Kidney (tissue), 14 donors: ENCODE results near the gene PANX3. TPM values are rescaled to one million over a fixed set of nuclear protein-coding genes. Genes with fewer than 3 reads are reported as not detected.

ENCODE experiments used
- DNase-seq, 5 donors: peaks; one replicate each; pipeline ENCODE4 v3.0.0-alpha.2; 2013 to 2020
- FAIRE-seq: peaks from 2 replicates; lab custom pipeline; 2012; peaks lifted over from hg19 to GRCh38; lab: Jason Lieb, UNC
- H3K27ac ChIP-seq, 2 donors: one replicate each; pipeline ENCODE4 v1.7.0; 2013; ENCODE audit warnings: low read depth in 2 of 2, low read length in 2 of 2, inconsistent platforms in 1 of 2
- H3K27me3 ChIP-seq: one replicate; pipeline ENCODE4 v1.7.1; 2013; ENCODE audit warnings: low read length, inconsistent platforms; ENCODE audit not compliant: control insufficient read depth, insufficient read depth
- H3K36me3 ChIP-seq, 3 donors: one replicate each; pipeline versions ENCODE4 v1.7.0 to v1.7.1; 2013; ENCODE audit warnings: low read length in 3 of 3, control low read depth in 1 of 3, inconsistent platforms in 1 of 3; ENCODE audit not compliant: insufficient read depth in 3 of 3, control insufficient read depth in 2 of 3
- H3K4me1 ChIP-seq, 3 donors: one replicate each; pipeline versions ENCODE4 v1.7.0 to v1.7.1; 2013; ENCODE audit warnings: low read length in 3 of 3, inconsistent platforms in 1 of 3, low read depth in 1 of 3; ENCODE audit not compliant: control insufficient read depth in 2 of 3, insufficient read depth in 2 of 3
- H3K4me3 ChIP-seq, 3 donors: one replicate each; pipeline versions ENCODE4 v1.7.0 to v1.8.1; 2013; ENCODE audit warnings: low read length in 3 of 3, control low read depth in 1 of 3, inconsistent platforms in 1 of 3
- H3K9ac ChIP-seq, 3 donors: one replicate each; pipeline versions ENCODE4 v1.7.0 to v1.7.1; 2013; ENCODE audit warnings: low read length in 3 of 3, control low read depth in 1 of 3, inconsistent platforms in 1 of 3
- H3K9me3 ChIP-seq, 3 donors: one replicate each; pipeline versions ENCODE4 v1.7.0 to v1.7.1; 2013; ENCODE audit warnings: low read length in 3 of 3, control low read depth in 1 of 3, inconsistent platforms in 1 of 3; ENCODE audit not compliant: control insufficient read depth in 2 of 3, insufficient read depth in 1 of 3
- CTCF ChIP-seq: IDR thresholded peaks from 3 replicates; pipeline ENCODE4 v1.5.1; 2012; ENCODE audit warnings: mild to moderate bottlenecking, moderate library complexity, borderline replicate concordance; ENCODE audit not compliant: insufficient read depth; ENCODE audit errors: extremely low read depth
- intact Hi-C: fragments of 100-400 bp; cut with DNase I; formaldehyde crosslinking; loops from one replicate; pipeline ENCODE4 v1.11.1; 2022
- polyA plus RNA-seq: library from polyadenylated mRNA; stranded (reverse); fragments of 350-450 nt; fragmentation: Illumina TruSeq; extraction: RNeasy Lipid Tissue Mini Kit (QIAGEN cat#74804); gene quantifications from one replicate; pipeline ENCODE4 v1.2.3, GENCODE V29; 2014; ENCODE audit warnings: low read depth, low replicate concordance; ENCODE audit not compliant: insufficient read depth
- total RNA-seq: library from RNA; stranded (reverse); fragmentation: NEBNext Ultra II Directional; extraction: Animal tissue kit (Norgen Biotek cat#: 25700); gene quantifications from one replicate; pipeline ENCODE4 v1.2.1, GENCODE V29; 2021
- donor health status: control.
- donor health status: control.
- donor health status: control.
- donor health status: control.
- donor health status: control.
- donor health status: DM: yes; HTN: yes; CAD: no.
- donor health status: Normal renal cell carcinoma (clear cell type).

Gene PANX3
- total and polyA plus RNA-seq, 2 donors from 2014 or later: not detected

- intact Hi-C loops: no loop called here
- H3K27me3 ChIP-seq: no peaks in the 10 kb centered on the region
- no peak overlapping the region for H3K27ac ChIP-seq
- no peak for FAIRE-seq
- H3K9me3 ChIP-seq: no peaks in the 10 kb centered on the region
- no peak overlapping the region for H3K9ac ChIP-seq
- H3K36me3 ChIP-seq: peaks cover 0 to 19% (median 8%) of the 10 kb centered on the region in 3 donors
- no peak for TF ChIP-seq CTCF
- H3K4me1 ChIP-seq: peaks cover 0 to 5% (median 0%) of the 10 kb centered on the region in 3 donors
- H3K4me3 ChIP-seq: no peak overlapping the region
- no peak for DNase-seq
These were observed 28.0 kb downstream of the PANX3 start for GRCh38 chr11:124639186-124639585.

GRCh38 chr11:124640666-124641065, 29.4 kb downstream of the PANX3 start:
- Histone ChIP-seq H3K9ac (no peak overlapping the region), H3K9me3 (no peaks in the 10 kb centered on the region), H3K36me3 (peaks cover 0 to 19% (median 8%) of the 10 kb centered on the region in 3 donors), H3K27me3 (no peaks in the 10 kb centered on the region), H3K27ac (no peak overlapping the region), H3K4me3 (no peak overlapping the region), H3K4me1 (peaks cover 0 to 5% (median 0%) of the 10 kb centered on the region in 3 donors)
- no peak for FAIRE-seq
- no peak for DNase-seq
- TF ChIP-seq CTCF: no peak
- intact Hi-C loops: loop anchor here (10.0 kb wide), 1 partner anchor 204 kb away; no protein-coding TSS in a partner anchor

GRCh38 chr11:124642628-124643027, 31.4 kb downstream of the PANX3 start:
- H3K4me3 ChIP-seq: no peak overlapping the region
- intact Hi-C loops: loop anchor here (10.0 kb wide), 1 partner anchor 202 kb away; no protein-coding TSS in a partner anchor
- no peak for TF ChIP-seq CTCF
- no peak for FAIRE-seq
- H3K36me3 ChIP-seq: peaks cover 0 to 11% (median 5%) of the 10 kb centered on the region in 3 donors
- no peaks in the 10 kb centered on the region for H3K9me3 ChIP-seq
- no peak for DNase-seq
- no peaks in the 10 kb centered on the region for H3K4me1 ChIP-seq
- no peak overlapping the region for H3K27ac ChIP-seq
- no peak overlapping the region for H3K9ac ChIP-seq
- no peaks in the 10 kb centered on the region for H3K27me3 ChIP-seq
